ENCODE results near the gene HES2. TPM values are rescaled to one million over a fixed set of nuclear protein-coding genes. Genes with fewer than 3 reads are reported as not detected.
"Not testable (repeated sequence)": the region's sequence is repeated elsewhere in the genome, so short reads cannot be mapped to it uniquely, and the experiment has no call there.

The HES2 gene
- total RNA-seq, result 16.1 and 41.8 TPM in 2 replicates

- DNase-seq (ENCODE audit: extremely low read depth, low read depth, low spot score), result no peak
Observed at GRCh38 chr1:6419804-6420453, at the start of gene HES2. Gene HES2 (minus strand): TSS chr1:6419919. CDS start chr1:6419820, 99 bp downstream.

- no peak for DNase-seq (ENCODE audit: extremely low read depth, low read depth, low spot score)
Observed at GRCh38 chr1:6468729-6469461, 49.2 kb upstream of the HES2 start.

GRCh38 chr1:6467744-6468688 lies 48.3 kb upstream of the HES2 start:
- DNase-seq (ENCODE audit: extremely low read depth, low read depth, low spot score), result no peak

GRCh38 chr1:6467224-6467623 lies 47.5 kb upstream of the HES2 start:
- DNase-seq (ENCODE audit: extremely low read depth, low read depth, low spot score), result no peak

GRCh38 chr1:6466751-6467150 lies 47.0 kb upstream of the HES2 start:
- no peak for DNase-seq (ENCODE audit: extremely low read depth, low read depth, low spot score)

- no peak for DNase-seq (ENCODE audit: extremely low read depth, low read depth, low spot score)
Observed at GRCh38 chr1:6466023-6466422, 46.3 kb upstream of the HES2 start, which contains the start of gene TNFRSF25. Gene TNFRSF25 (minus strand): TSS chr1:6466173. CDS start chr1:6466107, 66 bp downstream.

GRCh38 chr1:6465461-6466005 lies 45.8 kb upstream of the HES2 start:
- DNase-seq (ENCODE audit: extremely low read depth, low read depth, low spot score), result no peak

- DNase-seq (ENCODE audit: extremely low read depth, low read depth, low spot score), result no peak
Observed at GRCh38 chr1:6464915-6465314, 45.2 kb upstream of the HES2 start.

- no peak for DNase-seq (ENCODE audit: extremely low read depth, low read depth, low spot score)
Observed at GRCh38 chr1:6464514-6464836, 44.8 kb upstream of the HES2 start.

- DNase-seq (ENCODE audit: extremely low read depth, low read depth, low spot score), result no peak
Observed at GRCh38 chr1:6463120-6463412, 43.3 kb upstream of the HES2 start.

GRCh38 chr1:6462412-6463119 lies 42.8 kb upstream of the HES2 start:
- no peak for DNase-seq (ENCODE audit: extremely low read depth, low read depth, low spot score)

GRCh38 chr1:6461538-6462411 lies 42.1 kb upstream of the HES2 start:
- DNase-seq (ENCODE audit: extremely low read depth, low read depth, low spot score), result no peak

GRCh38 chr1:6461051-6461530 lies 41.4 kb upstream of the HES2 start:
- no peak for DNase-seq (ENCODE audit: extremely low read depth, low read depth, low spot score)

- DNase-seq (ENCODE audit: extremely low read depth, low read depth, low spot score), result no peak
Observed at GRCh38 chr1:6460301-6461050, 40.8 kb upstream of the HES2 start.

- DNase-seq (ENCODE audit: extremely low read depth, low read depth, low spot score), result no peak
Observed at GRCh38 chr1:6459850-6460265, 40.1 kb upstream of the HES2 start.

GRCh38 chr1:6456800-6457466 lies 37.2 kb upstream of the HES2 start:
- DNase-seq (ENCODE audit: extremely low read depth, low read depth, low spot score), result no peak

GRCh38 chr1:6455752-6456520 lies 36.2 kb upstream of the HES2 start:
- DNase-seq (ENCODE audit: extremely low read depth, low read depth, low spot score), result not testable (repeated sequence)

All from glomerular endothelial cell (primary cell).